ENCODE data around the gene OR2T2. TPM values are rescaled to one million over a fixed set of nuclear protein-coding genes. Genes with fewer than 3 reads are reported as not detected.
"Not testable (repeated sequence)": the region's sequence is repeated elsewhere in the genome, so short reads cannot be mapped to it uniquely, and the experiment has no call there.

Gene OR2T2
- total RNA-seq: not detected

GRCh38 chr1:248445399-248445798 is at the start of gene OR2T2:
OR2T2 (plus strand) TSS chr1:248445637; CDS start chr1:248452798, 7,161 bp downstream.
- H3K4me3 ChIP-seq; DNase-seq (ENCODE audit: low spot score); H3K9me3 ChIP-seq; H3K36me3 ChIP-seq; H3K27me3 ChIP-seq; H3K27ac ChIP-seq; H3K4me1 ChIP-seq: not testable (repeated sequence)

DNA sequence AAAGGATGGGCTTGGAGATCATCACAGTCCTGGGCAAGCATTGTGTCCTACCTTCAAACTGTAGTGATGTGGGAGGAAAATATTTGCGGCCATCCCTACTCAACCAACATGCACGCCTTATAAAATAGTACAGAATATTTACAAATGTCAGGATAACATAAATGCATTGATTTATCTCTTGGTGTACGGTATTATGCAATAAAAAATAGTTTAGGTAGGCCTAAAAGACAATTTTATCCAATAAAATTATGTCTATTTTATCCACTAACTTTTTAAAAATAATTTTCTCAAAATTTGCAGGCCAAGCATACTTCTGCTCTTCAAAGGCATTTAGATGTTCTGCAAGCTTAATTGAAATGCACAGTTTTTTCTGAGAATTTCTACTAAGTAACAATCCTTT is 42.7 kb upstream of the OR2T2 start, which contains the start of gene OR2T1:
Gene OR2T1, plus strand, starts transcription at position 301 of the 400 bp plus-strand sequence. CDS start 3,100 bp downstream, outside the sequence.
- H3K9me3 ChIP-seq: no peaks in the 10 kb centered on the region
- H3K27me3 ChIP-seq: no peaks in the 10 kb centered on the region
- no peak for DNase-seq (ENCODE audit: low spot score)
- H3K27ac ChIP-seq: no peak within 1 kb of the TSS
- no peak for TF ChIP-seq CTCF (IDR thresholded peaks at IDR 0.05)
- no peaks in the 10 kb centered on the region for H3K36me3 ChIP-seq
- H3K4me3 ChIP-seq: no peak within 1 kb of the TSS
- no peaks in the 10 kb centered on the region for H3K4me1 ChIP-seq

- TF ChIP-seq CTCF (IDR thresholded peaks at IDR 0.05): no peak
- Histone ChIP-seq H3K4me3 (no peak overlapping the region), H3K9me3 (no peaks in the 10 kb centered on the region), H3K27ac (no peak overlapping the region), H3K27me3 (no peaks in the 10 kb centered on the region), H3K36me3 (no peaks in the 10 kb centered on the region), H3K4me1 (no peaks in the 10 kb centered on the region)
- no peak for DNase-seq (ENCODE audit: low spot score)
Observed at GRCh38 chr1:248404024-248404423, 41.4 kb upstream of the OR2T2 start.

DNA sequence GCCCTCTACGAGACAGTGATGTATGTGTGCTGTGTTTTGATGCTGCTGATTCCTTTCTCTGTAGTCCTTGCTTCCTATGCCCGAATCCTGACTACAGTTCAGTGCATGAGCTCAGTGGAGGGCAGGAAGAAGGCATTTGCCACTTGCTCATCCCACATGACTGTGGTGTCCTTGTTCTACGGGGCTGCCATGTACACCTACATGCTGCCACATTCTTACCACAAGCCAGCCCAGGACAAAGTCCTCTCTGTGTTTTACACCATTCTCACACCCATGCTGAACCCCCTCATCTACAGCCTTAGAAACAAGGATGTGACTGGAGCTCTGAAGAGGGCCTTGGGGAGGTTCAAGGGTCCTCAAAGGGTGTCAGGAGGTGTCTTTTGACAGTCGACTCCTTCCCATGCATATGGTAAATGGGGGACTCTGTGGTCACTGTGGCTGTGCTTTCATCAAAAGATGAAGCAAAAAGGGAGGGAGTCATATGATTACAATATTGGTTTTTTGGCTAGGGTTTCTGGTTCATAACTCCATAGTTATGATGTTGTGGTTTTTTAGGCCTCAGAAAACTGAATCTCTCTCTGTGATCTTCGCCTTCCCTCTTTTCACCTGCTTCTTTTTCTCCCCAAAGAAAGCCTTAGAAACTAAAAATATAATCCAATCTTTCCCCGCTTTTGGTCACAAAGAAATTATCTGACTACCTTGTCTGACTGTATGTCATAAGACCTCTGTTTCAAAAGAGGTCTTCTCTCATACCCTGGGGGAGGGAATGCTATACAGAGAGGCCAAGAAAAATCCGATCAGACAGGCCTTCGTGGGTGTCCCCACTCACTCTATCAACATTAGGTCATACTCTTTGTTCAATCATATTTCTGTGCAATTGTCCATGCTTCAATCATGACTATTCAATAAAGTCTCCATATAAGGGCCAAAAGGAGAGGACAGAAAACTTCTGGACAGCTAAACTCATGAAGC is 38.4 kb upstream of the OR2T2 start:
- Histone ChIP-seq H3K27me3 (no peaks in the 10 kb centered on the region), H3K36me3 (no peaks in the 10 kb centered on the region), H3K4me1 (no peaks in the 10 kb centered on the region), H3K9me3 (peaks cover 0 to 17% of the 10 kb centered on the region in 2 donors), H3K4me3 (no peak overlapping the region), H3K27ac (no peak overlapping the region)
- TF ChIP-seq CTCF (IDR thresholded peaks at IDR 0.05): no peak
- no peak for DNase-seq (ENCODE audit: low spot score)

- TF ChIP-seq CTCF (IDR thresholded peaks at IDR 0.05): no peak
- H3K36me3 ChIP-seq: no peaks in the 10 kb centered on the region
- H3K27me3 ChIP-seq: no peaks in the 10 kb centered on the region
- no peak overlapping the region for H3K4me3 ChIP-seq
- DNase-seq (ENCODE audit: low spot score): no peak
- peaks cover 0 to 9% of the 10 kb centered on the region in 2 donors for H3K9me3 ChIP-seq
- no peaks in the 10 kb centered on the region for H3K4me1 ChIP-seq
- H3K27ac ChIP-seq: no peak overlapping the region
Observed at GRCh38 chr1:248416226-248416625, 29.2 kb upstream of the OR2T2 start.

- H3K27ac ChIP-seq: no peak overlapping the region
- no peak for DNase-seq (ENCODE audit: low spot score)
- H3K4me1 ChIP-seq: no peaks in the 10 kb centered on the region
- H3K36me3 ChIP-seq: no peaks in the 10 kb centered on the region
- H3K4me3 ChIP-seq: no peak overlapping the region
- TF ChIP-seq CTCF (IDR thresholded peaks at IDR 0.05): no peak
- H3K9me3 ChIP-seq: peaks cover 0 to 10% of the 10 kb centered on the region in 2 donors
- H3K27me3 ChIP-seq: no peaks in the 10 kb centered on the region
Observed at GRCh38 chr1:248417854-248418253, 27.6 kb upstream of the OR2T2 start.
